C4-2B (cell line): ENCODE measurements around the gene NACC2.

Experiments
- H3K27ac ChIP-seq: fragments of 450-650 bp; 2 replicates; pipeline ENCODE4 v1.5.1; 2017
- ZFX ChIP-seq: fragments of 450-650 bp; IDR thresholded peaks from 2 replicates; pipeline ENCODE4 v1.6.1; 2017
- TF ChIP-seq, protein P1 (sequence below): fragments of 450-650 bp; conservative IDR thresholded peaks from 2 replicates; pipeline ENCODE4 v1.5.1; 2017; ENCODE audit warnings: mild to moderate bottlenecking

NACC2 gene

DNA sequence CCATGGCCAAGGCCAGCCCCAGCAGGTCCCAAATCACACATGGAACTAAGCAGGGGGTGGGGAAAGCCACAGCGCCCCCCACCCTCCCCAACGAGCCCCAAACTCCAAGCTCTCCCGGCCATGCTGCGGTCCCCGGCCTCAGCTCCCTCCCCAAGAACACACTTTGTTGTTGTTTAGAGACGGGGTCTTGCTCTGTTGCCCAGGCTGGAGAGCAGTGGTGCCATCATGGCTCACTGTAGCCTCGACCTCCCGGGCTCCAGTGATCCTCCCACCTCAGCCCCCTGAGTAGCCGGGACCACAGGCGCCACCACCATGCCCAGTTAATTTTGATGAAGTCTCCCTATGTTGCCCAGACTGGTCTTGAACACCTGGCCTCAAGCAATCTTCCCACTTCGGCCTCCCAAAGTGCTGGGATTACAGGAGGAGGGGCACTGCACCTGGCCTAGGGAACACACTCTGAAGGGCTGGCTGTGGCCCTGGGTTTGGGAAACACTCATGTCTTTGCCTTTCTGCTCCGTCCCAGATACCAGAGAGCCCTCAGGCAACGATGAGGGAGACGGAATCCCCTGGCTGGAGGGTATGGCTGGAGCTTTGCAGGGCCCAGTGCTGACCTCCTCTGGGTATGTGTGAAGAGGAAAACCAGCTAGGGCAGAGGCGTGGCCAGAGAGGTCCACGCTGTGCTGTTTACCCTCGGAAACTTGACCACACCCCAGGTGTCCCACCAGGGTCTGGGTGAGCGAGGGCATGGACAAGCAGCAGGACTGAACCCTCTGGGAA is 80.8 kb downstream of the NACC2 start:
- TF ChIP-seq, protein P1, sequence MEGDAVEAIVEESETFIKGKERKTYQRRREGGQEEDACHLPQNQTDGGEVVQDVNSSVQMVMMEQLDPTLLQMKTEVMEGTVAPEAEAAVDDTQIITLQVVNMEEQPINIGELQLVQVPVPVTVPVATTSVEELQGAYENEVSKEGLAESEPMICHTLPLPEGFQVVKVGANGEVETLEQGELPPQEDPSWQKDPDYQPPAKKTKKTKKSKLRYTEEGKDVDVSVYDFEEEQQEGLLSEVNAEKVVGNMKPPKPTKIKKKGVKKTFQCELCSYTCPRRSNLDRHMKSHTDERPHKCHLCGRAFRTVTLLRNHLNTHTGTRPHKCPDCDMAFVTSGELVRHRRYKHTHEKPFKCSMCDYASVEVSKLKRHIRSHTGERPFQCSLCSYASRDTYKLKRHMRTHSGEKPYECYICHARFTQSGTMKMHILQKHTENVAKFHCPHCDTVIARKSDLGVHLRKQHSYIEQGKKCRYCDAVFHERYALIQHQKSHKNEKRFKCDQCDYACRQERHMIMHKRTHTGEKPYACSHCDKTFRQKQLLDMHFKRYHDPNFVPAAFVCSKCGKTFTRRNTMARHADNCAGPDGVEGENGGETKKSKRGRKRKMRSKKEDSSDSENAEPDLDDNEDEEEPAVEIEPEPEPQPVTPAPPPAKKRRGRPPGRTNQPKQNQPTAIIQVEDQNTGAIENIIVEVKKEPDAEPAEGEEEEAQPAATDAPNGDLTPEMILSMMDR = no peak
- TF ChIP-seq ZFX = no peak

DNA sequence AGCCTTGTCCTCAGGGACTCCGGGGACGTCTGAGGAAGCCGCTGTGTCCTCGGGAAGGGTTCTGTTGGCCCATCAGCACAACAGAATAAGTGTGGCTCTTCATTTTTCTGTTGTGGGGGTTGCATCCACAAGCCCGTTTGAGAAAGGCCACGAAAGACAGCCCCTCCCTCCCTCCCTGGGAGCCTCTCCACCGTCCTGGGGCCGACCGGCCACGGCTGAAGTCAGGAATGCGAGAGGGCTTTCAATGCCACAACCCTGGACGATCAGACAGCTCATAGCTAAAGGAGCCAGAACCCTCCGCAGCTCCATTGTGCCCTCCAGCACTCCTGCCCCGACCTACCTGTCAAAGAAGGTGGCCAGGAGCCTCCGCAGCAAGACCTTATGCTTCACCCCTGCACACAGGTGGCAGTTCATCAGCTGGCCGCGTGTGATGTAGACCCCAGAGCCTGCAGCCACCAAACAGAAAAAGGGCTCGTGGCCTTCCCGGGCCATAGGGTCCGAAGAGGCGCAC is 81.5 kb downstream of the NACC2 start:
- no peak overlapping the region for H3K27ac ChIP-seq
- TF ChIP-seq ZFX = no peak
- TF ChIP-seq, protein P1 = no peak

More for the DNA sequence above, 80.8 kb downstream of the NACC2 start:
- H3K27ac ChIP-seq = no peak overlapping the region

GRCh38 chr9:136013116-136013515 is 82.0 kb downstream of the NACC2 start:
- H3K27ac ChIP-seq = no peak overlapping the region
- TF ChIP-seq, protein P1 = no peak
- no peak for TF ChIP-seq ZFX

DNA sequence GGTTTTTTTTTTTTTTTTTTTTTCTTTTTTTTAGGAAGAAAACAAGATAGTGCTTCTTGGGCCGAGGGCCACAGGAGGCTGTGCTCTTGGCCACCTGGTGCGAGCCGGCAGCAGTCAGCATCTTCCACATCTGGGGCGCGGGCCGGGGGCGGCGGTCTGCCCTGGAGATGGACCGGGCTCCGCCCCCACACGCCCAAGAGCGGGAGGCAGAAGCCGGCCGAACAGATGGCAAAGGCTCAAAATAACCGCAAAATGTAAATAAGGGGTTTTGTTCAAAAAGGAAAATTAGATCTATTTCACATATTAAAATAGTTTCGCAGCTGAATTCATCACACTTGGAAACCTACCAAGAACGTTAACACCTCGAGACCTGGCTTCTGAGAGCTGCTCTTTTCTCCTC is 82.4 kb downstream of the NACC2 start:
- TF ChIP-seq ZFX = no peak
- TF ChIP-seq, protein P1 = no peak
- no peak overlapping the region for H3K27ac ChIP-seq

DNA sequence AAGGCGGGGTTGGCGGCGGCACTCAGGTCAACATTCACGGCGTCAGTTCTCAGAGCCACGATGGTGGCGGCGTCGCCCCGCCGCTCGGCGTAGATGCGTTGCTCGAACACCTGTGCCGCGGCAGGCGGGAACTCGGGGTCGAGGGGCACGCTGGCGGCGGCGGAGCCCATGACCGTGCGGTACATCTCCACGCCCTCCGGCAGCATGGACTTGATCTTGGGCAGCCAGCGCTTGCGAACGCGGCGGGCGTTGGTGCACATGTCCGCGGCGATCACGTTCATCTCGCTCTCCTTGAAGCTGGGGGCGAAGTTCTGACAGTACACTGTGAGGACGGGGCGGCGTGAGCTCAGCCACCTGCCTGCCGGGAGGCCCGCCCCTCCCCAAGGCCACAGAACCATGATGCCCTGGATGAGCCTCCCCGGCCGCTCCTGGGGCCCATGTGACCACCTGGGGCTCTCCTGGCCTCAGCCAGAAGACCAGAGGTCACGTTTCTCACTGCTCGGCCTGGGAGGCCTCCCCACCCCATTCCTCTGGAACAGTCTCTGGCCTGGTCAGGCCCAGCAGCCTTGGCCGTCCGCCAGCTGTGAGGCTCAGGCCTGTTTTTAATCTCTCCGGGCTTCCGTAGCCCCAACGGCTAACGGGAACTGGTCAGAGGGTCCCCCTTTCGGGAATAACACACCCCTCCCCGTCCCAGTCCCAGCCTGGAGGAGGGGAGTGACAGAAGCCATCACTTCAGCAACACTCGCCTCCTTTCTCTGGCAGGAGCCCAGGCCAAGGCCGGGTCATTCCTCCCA is 83.2 kb downstream of the NACC2 start:
- no peak overlapping the region for H3K27ac ChIP-seq
- TF ChIP-seq, protein P1 = no peak
- TF ChIP-seq ZFX = no peak

DNA sequence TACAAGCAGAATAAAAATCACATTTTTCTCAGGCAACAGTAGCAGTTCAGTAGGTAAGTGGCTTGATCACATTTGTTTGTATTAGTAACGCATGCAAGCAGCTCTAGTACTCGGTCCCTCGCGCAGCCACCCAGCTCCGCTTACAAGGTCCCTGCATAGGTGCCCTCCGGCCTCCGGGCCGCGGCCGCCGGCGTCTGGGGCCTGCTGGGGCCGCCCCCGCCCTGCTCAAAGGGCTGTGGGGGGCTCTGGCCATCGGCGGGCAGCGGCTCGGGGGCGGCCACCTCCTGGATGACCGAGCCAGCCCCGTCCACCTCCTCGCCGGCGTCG is 83.8 kb downstream of the NACC2 start:
- TF ChIP-seq, protein P1 = no peak
- no peak for TF ChIP-seq ZFX
- H3K27ac ChIP-seq = no peak overlapping the region
